ENCODE data around the gene OR10J5.

OR10J5 gene

GRCh38 chr1:159535907-159536306 lies at the start of gene OR10J5:
Gene OR10J5 (minus strand): TSS chr1:159536007. CDS start chr1:159536007, 0 bp downstream.
- Histone ChIP-seq H3K79me2 (ENCODE audit: insufficient read depth, low read length) (no peaks in the 10 kb centered on the region), H3K27me3 (ENCODE audit: insufficient read depth, low read length) (no peaks in the 10 kb centered on the region), H3K9me3 (ENCODE audit: low read length) (no peaks in the 10 kb centered on the region), H2AFZ (ENCODE audit: low read length) (no peak within 1 kb of the TSS), H3K36me3 (ENCODE audit: insufficient read depth, low read length) (no peaks in the 10 kb centered on the region), H3F3A (ENCODE audit: insufficient read depth, low read length) (no peaks in the 10 kb centered on the region), H3K4me3 (ENCODE audit: low read depth, low read length, poor library complexity, severe bottlenecking) (no peak within 1 kb of the TSS), H4K20me1 (ENCODE audit: insufficient read depth, low read length) (no peaks in the 10 kb centered on the region), H3K9ac (ENCODE audit: low read length) (no peak within 1 kb of the TSS), H3K4me1 (ENCODE audit: insufficient read depth, low read length, severe bottlenecking) (no peaks in the 10 kb centered on the region), H3K4me2 (ENCODE audit: low read length) (no peak within 1 kb of the TSS), H3K9me2 (ENCODE audit: low read depth, low read length) (no peaks in the 10 kb centered on the region), H3K27ac (ENCODE audit: low read depth, low read length, poor library complexity, severe bottlenecking) (no peak within 1 kb of the TSS)
- TF ChIP-seq CTCF (IDR thresholded peaks at IDR 0.05; ENCODE audit: low read length) (no peak), EZH2 (IDR thresholded peaks at IDR 0.05; ENCODE audit: borderline replicate concordance, low read length) (no peak)

- H3K79me2 ChIP-seq (ENCODE audit: insufficient read depth, low read length) = no peaks in the 10 kb centered on the region
- no peaks in the 10 kb centered on the region for H3K36me3 ChIP-seq (ENCODE audit: insufficient read depth, low read length)
- no peak overlapping the region for H3K27ac ChIP-seq (ENCODE audit: low read depth, low read length, poor library complexity, severe bottlenecking)
- TF ChIP-seq EZH2 (IDR thresholded peaks at IDR 0.05; ENCODE audit: borderline replicate concordance, low read length) = no peak
- TF ChIP-seq CTCF (IDR thresholded peaks at IDR 0.05; ENCODE audit: low read length) = no peak
- no peaks in the 10 kb centered on the region; the same call in 1 of the 2 replicates for H3K9me2 ChIP-seq (ENCODE audit: low read depth, low read length)
- H3K4me1 ChIP-seq (ENCODE audit: insufficient read depth, low read length, severe bottlenecking) = no peaks in the 10 kb centered on the region
- H2AFZ ChIP-seq (ENCODE audit: low read length) = no peak overlapping the region
- H3K27me3 ChIP-seq (ENCODE audit: insufficient read depth, low read length) = no peaks in the 10 kb centered on the region
- H3K9me3 ChIP-seq (ENCODE audit: low read length) = no peaks in the 10 kb centered on the region
- no peak overlapping the region for H3K4me3 ChIP-seq (ENCODE audit: low read depth, low read length, poor library complexity, severe bottlenecking)
- no peak overlapping the region for H3K4me2 ChIP-seq (ENCODE audit: low read length)
- H4K20me1 ChIP-seq (ENCODE audit: insufficient read depth, low read length) = no peaks in the 10 kb centered on the region
- no peak overlapping the region for H3K9ac ChIP-seq (ENCODE audit: low read length)
- no peaks in the 10 kb centered on the region for H3F3A ChIP-seq (ENCODE audit: insufficient read depth, low read length)
These were observed 48.7 kb upstream of the OR10J5 start for GRCh38 chr1:159584536-159584935.

- H3K4me1 ChIP-seq (ENCODE audit: insufficient read depth, low read length, severe bottlenecking) = no peaks in the 10 kb centered on the region
- no peak for TF ChIP-seq CTCF (IDR thresholded peaks at IDR 0.05; ENCODE audit: low read length)
- TF ChIP-seq EZH2 (IDR thresholded peaks at IDR 0.05; ENCODE audit: borderline replicate concordance, low read length) = no peak
These were observed 45.6 kb upstream of the OR10J5 start for GRCh38 chr1:159581422-159581821.

More at GRCh38 chr1:159581422-159581821, 45.6 kb upstream of the OR10J5 start:
- Histone ChIP-seq H3K27me3 (ENCODE audit: insufficient read depth, low read length) (no peaks in the 10 kb centered on the region), H3K4me3 (ENCODE audit: low read depth, low read length, poor library complexity, severe bottlenecking) (no peak overlapping the region), H3K4me2 (ENCODE audit: low read length) (no peak overlapping the region), H3F3A (ENCODE audit: insufficient read depth, low read length) (no peaks in the 10 kb centered on the region), H3K27ac (ENCODE audit: low read depth, low read length, poor library complexity, severe bottlenecking) (no peak overlapping the region), H3K36me3 (ENCODE audit: insufficient read depth, low read length) (no peaks in the 10 kb centered on the region), H2AFZ (ENCODE audit: low read length) (no peak overlapping the region), H3K9me3 (ENCODE audit: low read length) (no peaks in the 10 kb centered on the region), H3K9me2 (ENCODE audit: low read depth, low read length) (no peaks in the 10 kb centered on the region; the same call in 1 of the 2 replicates), H3K9ac (ENCODE audit: low read length) (no peak overlapping the region), H3K79me2 (ENCODE audit: insufficient read depth, low read length) (no peaks in the 10 kb centered on the region), H4K20me1 (ENCODE audit: insufficient read depth, low read length) (no peaks in the 10 kb centered on the region)
